ENCODE data around the gene EPHB2. TPM values are rescaled to one million over a fixed set of nuclear protein-coding genes. Genes with fewer than 3 reads are reported as not detected.

EPHB2 gene
- total and polyA plus RNA-seq, 2 experiments from 2014 or later: 1.0 to 5.1 TPM

DNA sequence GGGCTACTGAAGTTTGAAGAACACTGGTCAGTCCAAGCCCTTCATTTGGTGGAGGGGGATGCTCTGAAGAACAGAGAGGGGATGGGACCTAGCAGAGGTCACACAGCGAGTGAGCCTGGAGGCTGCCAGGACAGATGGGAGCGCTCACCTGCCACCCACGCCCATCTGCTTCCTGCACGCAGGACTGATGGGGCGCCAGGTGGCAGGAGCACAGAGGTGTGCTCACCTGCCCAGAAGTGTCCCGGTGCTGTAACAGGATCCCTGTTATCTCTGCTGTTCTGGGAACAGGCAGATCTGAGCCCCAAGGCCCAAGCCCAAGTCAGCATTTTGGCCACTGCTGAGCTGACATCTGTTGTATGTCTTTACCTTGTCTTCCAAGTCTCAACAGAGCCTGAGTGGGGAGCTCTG lies 40.5 kb downstream of the EPHB2 start:
- no peaks in the 10 kb centered on the region for H3K9me3 ChIP-seq (ENCODE audit: low read depth)
- in situ Hi-C loops (cut with MboI): no loop called here
- no peaks in the 10 kb centered on the region for H3K79me2 ChIP-seq (ENCODE audit: insufficient read depth)
- WGBS, 2 experiments (ENCODE audit: low coverage in 1 of 2, low lambda C conversion rate in 2 of 2, missing lambda C conversion rate in 2 of 2): 89 to 90% methylated on average over 6 of the region's 6 CpGs
- no peaks in the 10 kb centered on the region for H4K20me1 ChIP-seq (ENCODE audit: insufficient read depth)
- DNase-seq: no peak
- H3K9ac ChIP-seq: peak overlapping the region; percentile 17
- H3K36me3 ChIP-seq (ENCODE audit: low read depth): no peaks in the 10 kb centered on the region
- no peaks in the 10 kb centered on the region for H3K27me3 ChIP-seq (replicated peaks; ENCODE audit: insufficient read depth)
- peaks cover 35% of the 10 kb centered on the region for H3F3A ChIP-seq (ENCODE audit: insufficient read depth)
- H3K4me3 ChIP-seq: no peak overlapping the region
- no peak overlapping the region for H2AFZ ChIP-seq
- no peaks in the 10 kb centered on the region for H3K9me2 ChIP-seq (ENCODE audit: insufficient read depth)
- peaks cover 47% of the 10 kb centered on the region for H3K4me1 ChIP-seq (ENCODE audit: insufficient read depth)
- H3K4me2 ChIP-seq (ENCODE audit: unreplicated experiment): peak overlapping the region; percentile 60
- H3K27ac ChIP-seq: peak overlapping the region; percentile 93; the same call in 1 of the 2 replicates
- TF ChIP-seq EZH2 (IDR thresholded peaks at IDR 0.05; ENCODE audit: insufficient read depth, poor library complexity, severe bottlenecking) (no peak), EZH2phosphoT487 (IDR thresholded peaks at IDR 0.05; ENCODE audit: insufficient read depth, low read depth) (no peak)

DNA sequence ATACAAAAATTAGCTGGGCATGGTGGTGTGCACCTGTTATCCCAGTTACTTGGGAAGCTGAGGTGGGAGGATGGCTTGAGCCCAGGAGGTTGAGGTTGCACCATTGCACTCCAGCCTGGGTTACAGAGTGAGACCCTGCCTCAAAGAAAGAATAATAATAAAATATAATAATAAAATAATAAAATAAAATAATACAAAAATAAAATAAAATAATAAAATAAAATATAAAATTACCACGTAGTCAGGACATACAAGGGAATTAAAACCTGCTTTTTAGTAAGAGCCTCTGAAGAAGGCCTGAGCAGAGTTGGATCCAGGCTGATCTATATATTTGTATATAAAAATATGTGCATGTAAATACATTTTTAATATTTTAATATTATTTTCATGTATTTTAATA lies 41.7 kb downstream of the EPHB2 start:
- WGBS, 2 experiments (ENCODE audit: low coverage in 1 of 2, low lambda C conversion rate in 2 of 2, missing lambda C conversion rate in 2 of 2): 92 to 94% methylated on average over 1 of the region's 1 CpG
- in situ Hi-C loops (cut with MboI): no loop called here
- Histone ChIP-seq H3K79me2 (ENCODE audit: insufficient read depth) (no peaks in the 10 kb centered on the region), H3K9me3 (ENCODE audit: low read depth) (no peaks in the 10 kb centered on the region), H2AFZ (no peak overlapping the region), H4K20me1 (ENCODE audit: insufficient read depth) (no peaks in the 10 kb centered on the region), H3K36me3 (ENCODE audit: low read depth) (no peaks in the 10 kb centered on the region), H3K27ac (no peak overlapping the region), H3F3A (ENCODE audit: insufficient read depth) (peaks cover 31% of the 10 kb centered on the region), H3K27me3 (replicated peaks; ENCODE audit: insufficient read depth) (no peaks in the 10 kb centered on the region), H3K4me3 (no peak overlapping the region), H3K9me2 (ENCODE audit: insufficient read depth) (no peaks in the 10 kb centered on the region), H3K4me2 (ENCODE audit: unreplicated experiment) (no peak overlapping the region), H3K9ac (no peak overlapping the region), H3K4me1 (ENCODE audit: insufficient read depth) (peaks cover 35% of the 10 kb centered on the region)
- TF ChIP-seq EZH2phosphoT487 (IDR thresholded peaks at IDR 0.05; ENCODE audit: insufficient read depth, low read depth): no peak
- TF ChIP-seq EZH2 (IDR thresholded peaks at IDR 0.05; ENCODE audit: insufficient read depth, poor library complexity, severe bottlenecking): no peak
- DNase-seq: no peak

DNA sequence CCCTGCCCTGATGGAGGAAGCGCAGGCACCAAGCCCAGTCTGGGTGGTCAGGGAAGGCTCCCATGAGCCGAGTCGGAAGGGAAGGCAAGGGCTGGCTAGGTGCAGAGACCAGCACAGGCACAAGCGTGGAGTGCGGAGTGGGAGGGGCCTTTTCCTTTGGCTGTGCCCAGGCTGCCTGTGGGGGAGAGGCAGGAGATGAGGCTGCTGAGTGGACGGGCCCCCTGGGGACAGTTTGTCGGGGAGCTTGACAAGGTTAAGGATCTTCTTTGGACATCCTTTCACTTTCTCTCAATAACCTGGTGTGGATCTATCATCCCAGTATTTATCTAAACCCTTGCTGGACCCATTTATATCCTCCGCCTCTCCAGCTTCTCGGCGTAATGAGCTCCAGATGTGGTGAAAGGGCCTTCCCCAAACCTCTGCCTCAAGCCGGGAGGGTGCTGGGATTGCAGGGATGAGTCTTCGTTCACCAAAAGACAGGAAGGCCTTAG lies 42.9 kb downstream of the EPHB2 start:
- Histone ChIP-seq H3K79me2 (ENCODE audit: insufficient read depth) (no peaks in the 10 kb centered on the region), H2AFZ (peak overlapping the region; percentile 93), H3K4me3 (peak overlapping the region; percentile 28; the same call in 1 of the 2 replicates), H4K20me1 (ENCODE audit: insufficient read depth) (no peaks in the 10 kb centered on the region), H3K9me3 (ENCODE audit: low read depth) (no peaks in the 10 kb centered on the region), H3K9me2 (ENCODE audit: insufficient read depth) (no peaks in the 10 kb centered on the region), H3F3A (ENCODE audit: insufficient read depth) (peaks cover 31% of the 10 kb centered on the region), H3K27ac (peak overlapping the region; percentile 77), H3K36me3 (ENCODE audit: low read depth) (no peaks in the 10 kb centered on the region), H3K9ac (peak overlapping the region; percentile 76), H3K27me3 (replicated peaks; ENCODE audit: insufficient read depth) (no peaks in the 10 kb centered on the region), H3K4me2 (ENCODE audit: unreplicated experiment) (peak overlapping the region; percentile 67), H3K4me1 (ENCODE audit: insufficient read depth) (peaks cover 33% of the 10 kb centered on the region)
- TF ChIP-seq EZH2 (IDR thresholded peaks at IDR 0.05; ENCODE audit: insufficient read depth, poor library complexity, severe bottlenecking) (no peak), EZH2phosphoT487 (IDR thresholded peaks at IDR 0.05; ENCODE audit: insufficient read depth, low read depth) (no peak)
- 7 to 10% methylated on average over 12 of the region's 12 CpGs for WGBS, 2 experiments (ENCODE audit: low coverage in 1 of 2, low lambda C conversion rate in 2 of 2, missing lambda C conversion rate in 2 of 2)
- in situ Hi-C loops (cut with MboI): no loop called here
- peak; percentile 88 for DNase-seq

DNA sequence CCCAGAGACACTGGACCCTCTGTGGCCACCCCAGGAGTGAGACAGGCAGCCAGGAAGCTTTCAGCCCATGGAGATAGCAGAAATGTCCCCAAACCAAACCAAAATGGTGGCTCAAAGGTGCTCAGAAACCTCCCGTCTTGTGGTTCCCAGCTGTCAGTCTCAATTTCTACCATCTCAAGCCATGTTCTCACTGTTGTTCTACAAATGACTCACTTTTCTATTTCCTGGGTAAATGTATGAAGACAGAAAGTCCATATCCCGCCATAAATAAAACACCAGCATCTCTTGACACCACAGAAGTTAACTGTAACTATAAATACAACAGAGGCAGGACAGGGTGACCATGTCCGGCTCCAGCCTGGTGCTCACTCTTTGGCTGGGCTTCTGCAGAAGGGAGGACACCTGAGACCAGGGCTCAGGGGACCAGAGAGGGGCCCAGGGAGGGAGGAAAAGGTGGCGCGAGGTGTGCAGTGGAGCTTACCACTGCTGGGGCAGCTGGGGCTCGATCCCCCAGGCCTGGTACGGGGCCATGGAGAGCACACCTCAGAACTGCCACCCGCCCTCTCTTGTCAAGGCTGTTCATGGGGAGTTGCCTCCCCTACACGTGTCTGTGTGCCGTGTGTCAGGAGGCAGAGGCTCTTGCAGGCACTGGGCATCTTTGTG lies 43.6 kb downstream of the EPHB2 start:
- Histone ChIP-seq H3K4me3 (no peak overlapping the region), H3K79me2 (ENCODE audit: insufficient read depth) (no peaks in the 10 kb centered on the region), H3K36me3 (ENCODE audit: low read depth) (no peaks in the 10 kb centered on the region), H3K9me2 (ENCODE audit: insufficient read depth) (no peaks in the 10 kb centered on the region), H2AFZ (peak overlapping the region; percentile 93), H3K9ac (peak overlapping the region; percentile 76), H3K27me3 (replicated peaks; ENCODE audit: insufficient read depth) (no peaks in the 10 kb centered on the region), H3K4me1 (ENCODE audit: insufficient read depth) (peaks cover 33% of the 10 kb centered on the region), H3K27ac (peak overlapping the region; percentile 77), H3K4me2 (ENCODE audit: unreplicated experiment) (peak overlapping the region; percentile 67), H3K9me3 (ENCODE audit: low read depth) (no peaks in the 10 kb centered on the region), H3F3A (ENCODE audit: insufficient read depth) (peaks cover 29% of the 10 kb centered on the region), H4K20me1 (ENCODE audit: insufficient read depth) (no peaks in the 10 kb centered on the region)
- TF ChIP-seq EZH2 (IDR thresholded peaks at IDR 0.05; ENCODE audit: insufficient read depth, poor library complexity, severe bottlenecking): no peak
- no peak for TF ChIP-seq EZH2phosphoT487 (IDR thresholded peaks at IDR 0.05; ENCODE audit: insufficient read depth, low read depth)
- peak; percentile 18 for DNase-seq
- 76 to 80% methylated on average over 10 of the region's 10 CpGs for WGBS, 2 experiments (ENCODE audit: low coverage in 1 of 2, low lambda C conversion rate in 2 of 2, missing lambda C conversion rate in 2 of 2)
- in situ Hi-C loops (cut with MboI): no loop called here

Data from GM23248 (cell line).